Tibial nerve (tissue), 4 donors: ENCODE data around the gene FCAMR. TPM values are rescaled to one million over a fixed set of nuclear protein-coding genes. Genes with fewer than 3 reads are reported as not detected.
A peak's percentile ranks its signal among the peaks of the same experiment; 100 is the strongest.

Experiments used
- DNase-seq, 2 donors: peaks; one replicate each; pipeline ENCODE4 v3.0.0-alpha.2; 2019; ENCODE audit warnings: low spot score in 2 of 2
- H3K27ac ChIP-seq, 4 donors: fragments of 200-600 bp; sonication (generic) in 3 of 4; one replicate each; pipeline ENCODE4 v1.5.1; 2017 to 2019; ENCODE audit warnings: mild to moderate bottlenecking in 1 of 4
- H3K27me3 ChIP-seq, 2 donors: fragments of 200-600 bp; sonication (generic) in 1 of 2; one replicate each; pipeline versions ENCODE4 v1.5.1 to v1.6.0; 2017 to 2019
- H3K36me3 ChIP-seq, 3 donors: fragments of 200-600 bp; sonication (generic); one replicate each; pipeline ENCODE4 v1.5.1; 2018 to 2019
- H3K4me1 ChIP-seq, 4 donors: fragments of 200-600 bp; sonication (generic) in 3 of 4; one replicate each; pipeline ENCODE4 v1.5.1; 2017 to 2019
- H3K4me3 ChIP-seq, 4 donors: fragments of 200-600 bp; sonication (generic) in 3 of 4; one replicate each; pipeline ENCODE4 v1.5.1; 2017 to 2019; ENCODE audit warnings: mild to moderate bottlenecking in 1 of 4, moderate library complexity in 1 of 4
- H3K9me3 ChIP-seq, 4 donors: fragments of 200-600 bp; sonication (generic) in 3 of 4; one replicate each; pipeline ENCODE4 v1.5.1; 2017 to 2019
- CTCF ChIP-seq, 5 experiments: fragments of 200-600 bp in 3 of 5; fragments of 450-650 bp in 2 of 5; sonication (generic) in 3 of 5; IDR thresholded peaks; one replicate each; pipeline ENCODE4 v1.5.1; 2016 to 2019; ENCODE audit warnings: antibody characterized with exemption in 5 of 5, mild to moderate bottlenecking in 3 of 5, moderate library complexity in 2 of 5
- EP300 ChIP-seq, 2 donors: sonication (generic); formaldehyde crosslinking; IDR thresholded peaks; one replicate each; pipeline ENCODE4 v1.6.1; 2017; ENCODE audit warnings: antibody characterized with exemption in 2 of 2, mild to moderate bottlenecking in 1 of 2
- POLR2A ChIP-seq, 2 donors: fragments of 450-650 bp; IDR thresholded peaks; one replicate each; pipeline ENCODE4 v1.6.1; 2017; ENCODE audit warnings: antibody characterized with exemption in 2 of 2, mild to moderate bottlenecking in 2 of 2, moderate library complexity in 2 of 2
- WGBS, 2 donors: methylation state at CpG; one replicate each; pipeline ENCODE4 v1.1.5; 2018; 5-methylcytosine and 5-hydroxymethylcytosine counted together
- total RNA-seq, 4 donors: library from RNA; depleted of rRNA; stranded (reverse); fragments of >200 nt; gene quantifications; one replicate each; pipeline ENCODE4 v1.1.0, GENCODE V29; 2016

Gene FCAMR
- total RNA-seq, 4 donors from 2014 or later: not detected

GRCh38 chr1:206912445-206913095, 57.7 kb downstream of the FCAMR start:
- 23 to 24% methylated on average over 7 of the region's 7 CpGs for WGBS, 2 donors
- Histone ChIP-seq H3K4me3 (no peak overlapping the region), H3K27ac (no peak overlapping the region), H3K4me1 (peaks cover 0 to 20% (median 15%) of the 10 kb centered on the region in 4 donors), H3K36me3 (no peaks in the 10 kb centered on the region), H3K9me3 (no peaks in the 10 kb centered on the region), H3K27me3 (peaks cover 0 to 29% of the 10 kb centered on the region in 2 donors)
- peak; percentile 60 to 80 for DNase-seq
- TF ChIP-seq POLR2A (IDR thresholded peaks at IDR 0.05) (no peak), EP300 (IDR thresholded peaks at IDR 0.05) (no peak), CTCF (IDR thresholded peaks at IDR 0.05) (peak; percentile 75 to 87 (median 78))

GRCh38 chr1:206911064-206911663, 59.1 kb downstream of the FCAMR start:
- H3K36me3 ChIP-seq: no peaks in the 10 kb centered on the region
- WGBS, 2 donors: 0% methylated on average over 1 of the region's 1 CpG
- no peak overlapping the region for H3K4me3 ChIP-seq
- H3K27ac ChIP-seq: no peak overlapping the region
- H3K4me1 ChIP-seq: peaks cover 0 to 20% (median 15%) of the 10 kb centered on the region in 4 donors
- peaks cover 0 to 34% of the 10 kb centered on the region in 2 donors for H3K27me3 ChIP-seq
- TF ChIP-seq CTCF (IDR thresholded peaks at IDR 0.05) (peak; percentile 44 to 79 (median 78)), POLR2A (IDR thresholded peaks at IDR 0.05) (no peak)
- DNase-seq: peak in 1 of 2 donors; percentile 73
- H3K9me3 ChIP-seq: no peaks in the 10 kb centered on the region

DNA sequence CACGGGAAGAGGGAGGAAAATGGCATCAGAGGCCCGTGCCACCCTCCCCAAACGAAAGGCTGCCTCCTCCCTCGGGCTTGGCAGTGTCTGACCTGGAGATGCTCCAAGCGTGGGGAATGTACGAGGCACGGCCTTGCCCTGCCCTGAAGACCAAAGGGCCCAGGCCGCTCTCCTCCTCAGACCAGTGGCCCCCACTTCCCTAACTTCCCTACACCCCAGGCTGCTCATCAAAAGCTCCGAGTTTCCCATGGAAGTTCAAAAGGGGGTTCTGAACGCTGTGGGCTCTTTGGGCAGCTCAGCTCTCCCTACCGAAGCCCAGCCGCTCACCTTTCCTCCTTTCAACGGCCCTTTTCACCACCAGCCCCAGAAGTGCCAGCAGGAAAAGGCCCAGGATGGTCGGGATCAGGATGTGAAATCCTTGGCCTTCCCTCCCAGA, 60.4 kb downstream of the FCAMR start:
- peaks cover 0 to 20% (median 15%) of the 10 kb centered on the region in 4 donors for H3K4me1 ChIP-seq
- 24 to 25% methylated on average over 10 to 14 of the region's 14 CpGs for WGBS, 2 donors
- H3K4me3 ChIP-seq: peak overlapping the region; percentile 20 to 57 (median 30)
- H3K9me3 ChIP-seq: no peaks in the 10 kb centered on the region
- peak overlapping the region in 1 of 4 donors; percentile 39 for H3K27ac ChIP-seq
- peaks cover 0 to 34% of the 10 kb centered on the region in 2 donors for H3K27me3 ChIP-seq
- no peak for TF ChIP-seq CTCF (IDR thresholded peaks at IDR 0.05)
- no peak for DNase-seq
- no peaks in the 10 kb centered on the region for H3K36me3 ChIP-seq

GRCh38 chr1:206909161-206909882, 60.9 kb downstream of the FCAMR start:
- H3K27me3 ChIP-seq: peaks cover 0 to 34% of the 10 kb centered on the region in 2 donors
- H3K4me3 ChIP-seq: peak overlapping the region; percentile 20 to 57 (median 30)
- DNase-seq: peak; percentile 27 to 44
- H3K27ac ChIP-seq: peak overlapping the region in 1 of 4 donors; percentile 39
- peaks cover 0 to 20% (median 15%) of the 10 kb centered on the region in 4 donors for H3K4me1 ChIP-seq
- 2 to 5% methylated on average over 26 to 42 of the region's 69 CpGs for WGBS, 2 donors
- no peaks in the 10 kb centered on the region for H3K9me3 ChIP-seq
- H3K36me3 ChIP-seq: no peaks in the 10 kb centered on the region
- TF ChIP-seq EP300 (IDR thresholded peaks at IDR 0.05) (no peak), CTCF (IDR thresholded peaks at IDR 0.05) (no peak), POLR2A (IDR thresholded peaks at IDR 0.05) (no peak)

GRCh38 chr1:206908038-206908437, 62.2 kb downstream of the FCAMR start:
- TF ChIP-seq POLR2A (IDR thresholded peaks at IDR 0.05) (no peak), CTCF (IDR thresholded peaks at IDR 0.05) (no peak), EP300 (IDR thresholded peaks at IDR 0.05) (no peak)
- DNase-seq: no peak
- peaks cover 0 to 34% of the 10 kb centered on the region in 2 donors for H3K27me3 ChIP-seq
- no peaks in the 10 kb centered on the region for H3K9me3 ChIP-seq
- no peak overlapping the region for H3K27ac ChIP-seq
- H3K4me1 ChIP-seq: peaks cover 0 to 20% (median 15%) of the 10 kb centered on the region in 4 donors
- WGBS, 2 donors: 90 to 91% methylated on average over 10 of the region's 10 CpGs
- no peak overlapping the region for H3K4me3 ChIP-seq
- H3K36me3 ChIP-seq: no peaks in the 10 kb centered on the region
